ENCODE measurements around the gene BTBD9. TPM values are rescaled to one million over a fixed set of nuclear protein-coding genes. Genes with fewer than 3 reads are reported as not detected.

Gene BTBD9
- total RNA-seq, 4 donors from 2014 or later, result 17.3 to 50.3 (median 37.8) TPM

DNA sequence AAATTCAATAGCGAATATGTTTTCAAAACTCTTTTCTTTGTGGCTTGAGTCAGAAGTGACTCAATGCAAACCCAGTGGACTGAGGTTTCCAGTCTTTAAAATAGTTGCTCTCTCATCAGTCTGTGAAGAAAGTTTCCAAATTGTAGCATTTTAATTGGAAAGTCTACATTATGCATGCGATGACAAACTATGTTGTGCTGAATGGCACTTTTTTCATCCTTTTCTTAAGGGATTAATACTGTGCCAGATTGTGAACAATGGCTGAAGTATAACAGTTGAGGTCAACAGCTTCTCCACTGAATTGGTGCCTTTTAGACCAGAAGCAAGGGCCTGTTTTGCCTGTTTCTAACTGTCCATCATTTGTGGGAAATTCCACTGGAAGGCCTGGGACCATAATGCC, 377.1 kb downstream of the BTBD9 start:
- Histone ChIP-seq H3K36me3 (no peaks in the 10 kb centered on the region), H3K4me1 (no peaks in the 10 kb centered on the region), H3K27me3 (no peaks in the 10 kb centered on the region), H3K27ac (no peak overlapping the region), H3K9me3 (no peaks in the 10 kb centered on the region), H3K4me3 (no peak overlapping the region)
- TF ChIP-seq, protein P1, sequence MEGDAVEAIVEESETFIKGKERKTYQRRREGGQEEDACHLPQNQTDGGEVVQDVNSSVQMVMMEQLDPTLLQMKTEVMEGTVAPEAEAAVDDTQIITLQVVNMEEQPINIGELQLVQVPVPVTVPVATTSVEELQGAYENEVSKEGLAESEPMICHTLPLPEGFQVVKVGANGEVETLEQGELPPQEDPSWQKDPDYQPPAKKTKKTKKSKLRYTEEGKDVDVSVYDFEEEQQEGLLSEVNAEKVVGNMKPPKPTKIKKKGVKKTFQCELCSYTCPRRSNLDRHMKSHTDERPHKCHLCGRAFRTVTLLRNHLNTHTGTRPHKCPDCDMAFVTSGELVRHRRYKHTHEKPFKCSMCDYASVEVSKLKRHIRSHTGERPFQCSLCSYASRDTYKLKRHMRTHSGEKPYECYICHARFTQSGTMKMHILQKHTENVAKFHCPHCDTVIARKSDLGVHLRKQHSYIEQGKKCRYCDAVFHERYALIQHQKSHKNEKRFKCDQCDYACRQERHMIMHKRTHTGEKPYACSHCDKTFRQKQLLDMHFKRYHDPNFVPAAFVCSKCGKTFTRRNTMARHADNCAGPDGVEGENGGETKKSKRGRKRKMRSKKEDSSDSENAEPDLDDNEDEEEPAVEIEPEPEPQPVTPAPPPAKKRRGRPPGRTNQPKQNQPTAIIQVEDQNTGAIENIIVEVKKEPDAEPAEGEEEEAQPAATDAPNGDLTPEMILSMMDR (IDR thresholded peaks at IDR 0.05), result no peak
- no peak for TF ChIP-seq POLR2A (IDR thresholded peaks at IDR 0.05)
- no peak for DNase-seq

DNA sequence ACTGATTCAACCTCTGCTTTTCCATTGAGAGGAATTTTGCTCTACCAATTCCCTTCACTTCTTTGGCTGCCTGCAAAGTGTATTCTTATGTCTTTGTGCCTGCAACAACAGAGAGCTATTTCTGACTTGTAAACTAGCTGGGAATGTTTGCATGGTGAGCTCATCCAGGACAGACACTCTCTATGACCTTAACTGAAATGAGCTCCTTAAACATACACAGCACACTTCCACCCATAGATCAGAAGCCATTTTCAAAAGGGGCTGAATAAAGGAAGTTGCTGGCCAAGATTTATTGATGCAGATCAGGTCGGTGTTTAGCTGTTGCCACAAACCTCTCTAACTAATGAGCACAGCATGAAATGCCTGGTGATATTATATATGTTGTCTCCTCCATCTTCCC, 377.7 kb downstream of the BTBD9 start:
- H3K36me3 ChIP-seq, result no peaks in the 10 kb centered on the region
- TF ChIP-seq, protein P1 (IDR thresholded peaks at IDR 0.05), result no peak
- no peak for TF ChIP-seq POLR2A (IDR thresholded peaks at IDR 0.05)
- no peak overlapping the region for H3K27ac ChIP-seq

DNA sequence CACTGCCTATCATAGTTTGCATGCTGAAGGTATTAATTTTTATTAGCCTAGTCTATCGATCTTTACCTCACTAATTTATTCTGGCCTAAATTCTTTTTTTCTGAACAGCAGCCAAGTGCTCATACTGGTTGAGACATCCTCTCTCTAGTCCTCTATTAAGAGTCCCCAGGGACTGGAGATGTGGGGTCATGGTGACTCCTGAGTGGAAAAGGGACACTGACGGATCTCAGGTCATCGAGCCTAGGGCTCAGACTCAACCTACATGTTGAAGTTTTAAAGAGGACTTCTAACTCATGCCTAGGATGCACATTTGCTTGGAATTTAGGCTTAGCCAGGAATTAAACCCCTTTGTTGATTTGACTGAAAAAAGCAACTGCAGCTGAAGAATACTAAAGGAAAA, 378.1 kb downstream of the BTBD9 start:
- Histone ChIP-seq H3K36me3 (no peaks in the 10 kb centered on the region), H3K4me3 (no peak overlapping the region), H3K27me3 (no peaks in the 10 kb centered on the region), H3K4me1 (no peaks in the 10 kb centered on the region), H3K27ac (no peak overlapping the region), H3K9me3 (no peaks in the 10 kb centered on the region)
- DNase-seq, result no peak
- TF ChIP-seq POLR2A (IDR thresholded peaks at IDR 0.05), result no peak
- TF ChIP-seq, protein P1 (IDR thresholded peaks at IDR 0.05), result no peak

More for the DNA sequence above, 377.7 kb downstream of the BTBD9 start:
- Histone ChIP-seq H3K4me3 (no peak overlapping the region), H3K27me3 (no peaks in the 10 kb centered on the region), H3K9me3 (no peaks in the 10 kb centered on the region), H3K4me1 (no peaks in the 10 kb centered on the region)
- DNase-seq, result no peak

DNA sequence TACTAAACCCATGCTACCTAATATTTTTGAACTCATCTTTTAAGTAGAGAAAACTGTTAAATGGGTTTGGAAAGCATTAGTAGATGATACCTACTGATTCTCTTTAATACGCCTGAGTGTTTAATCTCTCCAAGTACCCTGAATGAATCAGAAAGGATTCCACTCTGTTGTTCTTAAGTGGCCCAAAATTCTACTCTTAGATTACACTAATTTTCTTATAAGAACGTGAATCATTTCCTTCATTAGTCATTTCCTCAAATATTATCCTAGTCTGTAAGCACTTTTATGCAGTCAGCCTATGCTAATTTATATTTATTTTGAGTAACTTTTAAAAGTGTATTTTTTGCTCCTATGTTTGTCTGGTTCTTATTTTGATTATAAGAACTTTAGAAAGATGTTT, 380.0 kb downstream of the BTBD9 start:
- no peak overlapping the region for H3K4me3 ChIP-seq
- no peaks in the 10 kb centered on the region for H3K36me3 ChIP-seq
- TF ChIP-seq, protein P1 (IDR thresholded peaks at IDR 0.05), result no peak
- TF ChIP-seq POLR2A (IDR thresholded peaks at IDR 0.05), result no peak
- H3K27ac ChIP-seq, result no peak overlapping the region
- no peaks in the 10 kb centered on the region for H3K27me3 ChIP-seq
- H3K9me3 ChIP-seq, result no peaks in the 10 kb centered on the region
- no peaks in the 10 kb centered on the region for H3K4me1 ChIP-seq
- no peak for DNase-seq

DNA sequence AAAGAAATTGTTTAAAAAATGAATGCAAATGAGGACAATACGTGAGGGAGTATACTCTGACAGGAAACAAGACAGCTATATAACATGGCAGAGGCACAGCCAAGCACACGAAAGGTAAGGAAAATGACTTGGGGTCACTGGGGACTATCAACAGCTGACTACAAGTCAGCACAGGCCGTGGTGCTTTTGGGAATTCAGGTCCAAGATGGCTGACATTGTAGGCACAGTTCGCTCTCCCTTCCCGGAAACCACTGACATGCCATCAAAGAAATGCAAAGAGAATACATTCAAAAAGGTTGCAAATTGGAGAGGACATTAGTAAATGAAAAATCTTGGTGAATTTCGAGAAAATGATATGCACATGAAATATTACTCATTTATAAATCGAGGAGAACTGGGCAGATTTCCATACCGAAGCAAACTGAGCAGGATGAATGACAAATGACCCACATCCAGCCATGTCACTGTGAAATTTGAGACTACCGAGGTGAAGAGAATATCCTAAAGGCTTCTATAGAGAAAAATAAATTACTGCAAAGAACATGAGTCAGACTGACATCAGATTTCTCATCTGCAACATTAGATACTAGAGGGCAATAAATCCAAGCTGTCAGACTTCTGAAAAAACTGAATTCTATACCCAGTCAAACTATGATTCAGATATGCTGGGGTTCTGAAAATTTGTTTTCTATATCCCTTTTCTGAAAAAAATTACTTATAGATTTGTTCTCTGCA, 391.1 kb downstream of the BTBD9 start:
- Histone ChIP-seq H3K9me3 (no peaks in the 10 kb centered on the region), H3K4me3 (no peak overlapping the region), H3K4me1 (no peaks in the 10 kb centered on the region), H3K27ac (no peak overlapping the region), H3K27me3 (no peaks in the 10 kb centered on the region), H3K36me3 (no peaks in the 10 kb centered on the region)
- no peak for DNase-seq
- TF ChIP-seq, protein P1 (IDR thresholded peaks at IDR 0.05), result no peak
- TF ChIP-seq POLR2A (IDR thresholded peaks at IDR 0.05), result no peak

Measured in Peyer's patch (tissue), 4 donors.